Inferior parietal cortex (tissue), 1 donor: ENCODE data around the gene ARAP2.

Experiments used
- DNase-seq: peaks from one replicate; pipeline ENCODE4 v3.0.0-alpha.2; 2016; ENCODE audit errors: extremely low spot score

ARAP2 gene

DNA sequence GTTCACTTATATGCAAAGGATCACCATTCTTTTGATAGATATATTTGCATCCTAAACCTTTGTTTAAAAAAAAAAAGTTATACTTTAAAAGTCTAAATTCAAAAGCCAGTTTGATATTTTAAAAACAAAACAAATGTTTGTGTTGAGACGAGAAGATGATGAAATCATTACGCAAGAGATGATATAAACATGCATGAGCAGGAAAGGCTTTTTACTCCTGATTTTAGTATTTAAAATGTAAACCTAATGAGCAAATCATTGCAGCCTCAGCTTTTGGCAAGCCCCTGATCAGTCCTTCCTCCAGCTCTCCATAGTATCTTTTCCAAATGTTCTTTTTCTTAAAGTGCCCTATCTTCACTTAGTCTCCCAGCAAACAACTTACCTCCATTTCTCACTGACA lies 115.6 kb downstream of the ARAP2 start:
- DNase-seq = no peak

DNA sequence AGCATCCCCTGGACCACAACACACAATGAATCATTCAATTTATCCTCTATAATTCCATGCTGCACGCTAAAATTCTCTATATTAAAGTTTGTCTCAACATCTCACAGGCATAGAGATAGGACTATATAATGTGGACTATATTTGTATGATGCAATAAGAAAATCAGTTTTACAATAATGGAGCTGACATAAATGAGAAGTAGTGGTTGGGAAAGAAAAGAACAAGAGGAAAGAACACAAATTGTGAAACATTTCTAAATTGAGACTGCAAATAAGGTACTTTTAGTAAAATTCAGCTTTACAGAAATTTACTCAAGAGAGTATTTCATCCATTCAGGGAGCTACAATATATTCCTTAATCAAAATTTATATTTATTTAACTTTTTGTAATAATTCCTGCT lies 120.4 kb downstream of the ARAP2 start:
- no peak for DNase-seq

GRCh38 chr4:36115312-36115711 lies 129.0 kb downstream of the ARAP2 start:
- DNase-seq = no peak

- DNase-seq = no peak
Measured at GRCh38 chr4:36111172-36111571, 133.1 kb downstream of the ARAP2 start.

- DNase-seq = no peak
Measured at GRCh38 chr4:36099509-36099908, 144.8 kb downstream of the ARAP2 start.

- no peak for DNase-seq
Measured at GRCh38 chr4:36094995-36095394, 149.3 kb downstream of the ARAP2 start.

DNA sequence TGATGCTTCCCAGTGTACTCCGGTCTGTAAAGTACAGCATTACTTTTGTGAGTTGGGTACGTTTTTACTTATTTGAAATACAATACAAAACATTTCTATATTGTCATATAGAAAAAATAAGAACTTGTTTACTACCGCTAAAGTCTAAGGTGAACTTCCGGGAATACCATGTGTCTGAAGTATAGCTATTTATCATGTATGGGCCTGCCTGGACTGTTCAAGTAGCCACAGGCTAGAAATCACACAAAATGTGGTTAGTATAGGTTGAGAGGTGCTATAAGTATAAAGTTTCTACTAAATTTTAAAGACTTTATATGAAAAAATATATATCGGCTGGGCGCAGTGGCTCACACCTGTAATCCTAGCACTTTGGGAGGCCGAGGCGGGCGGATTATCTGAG lies 152.3 kb downstream of the ARAP2 start:
- DNase-seq = no peak

DNA sequence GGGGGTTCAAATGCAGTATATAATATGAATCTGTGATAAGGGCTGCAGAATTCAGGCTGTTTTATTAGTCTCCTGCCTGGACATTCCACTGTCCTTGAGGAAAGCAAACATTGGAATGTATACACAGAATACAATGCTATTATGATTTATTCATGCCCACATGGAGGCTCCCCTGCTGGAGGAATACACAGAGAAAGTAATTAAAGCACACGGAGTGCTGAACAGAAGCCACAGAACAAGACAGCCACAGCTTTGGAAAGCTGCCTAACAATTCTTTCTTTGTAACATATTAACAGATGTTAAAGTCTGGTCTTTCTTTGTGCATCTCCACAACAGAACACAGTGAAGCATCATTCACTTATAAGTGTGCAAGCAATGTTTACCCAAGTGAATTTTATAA lies 155.8 kb downstream of the ARAP2 start:
- DNase-seq = peak; percentile 83

- DNase-seq = no peak
Measured at GRCh38 chr4:36086261-36086786, 158.0 kb downstream of the ARAP2 start.

DNA sequence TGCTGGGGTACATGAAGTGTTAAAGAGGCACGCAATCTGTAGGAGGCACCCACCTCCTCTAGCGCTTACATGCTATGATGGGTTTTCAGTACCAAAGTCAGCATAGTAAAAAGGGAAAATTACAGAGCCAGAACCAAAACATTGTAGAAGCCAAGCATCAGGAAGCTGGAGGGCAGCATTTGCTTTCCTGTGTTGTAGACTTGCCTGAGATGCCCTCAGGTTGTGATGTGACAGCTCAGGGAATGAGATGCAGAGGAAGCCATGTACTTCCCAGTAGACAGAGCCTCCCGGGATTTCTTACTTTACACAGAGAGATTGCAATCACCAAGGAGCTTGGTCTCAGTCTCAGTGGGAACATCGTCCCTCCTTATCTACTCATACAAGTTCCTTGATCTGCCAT lies 161.5 kb downstream of the ARAP2 start:
- no peak for DNase-seq

GRCh38 chr4:36081185-36081584 lies 163.1 kb downstream of the ARAP2 start:
- DNase-seq = no peak

DNA sequence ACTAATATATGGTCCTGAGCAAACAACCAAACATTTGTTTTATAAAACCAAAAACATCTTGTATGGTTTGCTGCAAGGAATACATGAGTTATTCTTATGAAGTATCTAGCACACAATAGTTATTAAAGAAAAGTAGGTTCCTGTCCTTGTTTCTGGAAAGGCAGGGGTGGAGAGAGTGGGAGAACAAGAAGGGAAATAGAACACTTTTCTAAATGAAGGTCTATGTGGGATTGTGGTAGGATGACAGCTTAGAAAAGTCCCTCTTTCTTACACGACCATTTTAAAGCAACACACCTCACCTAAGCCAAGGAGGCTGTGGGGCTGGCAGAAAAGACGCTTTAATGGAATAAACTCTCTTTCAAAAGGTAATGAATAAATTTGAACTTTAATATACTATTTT lies 164.6 kb downstream of the ARAP2 start:
- DNase-seq = no peak

DNA sequence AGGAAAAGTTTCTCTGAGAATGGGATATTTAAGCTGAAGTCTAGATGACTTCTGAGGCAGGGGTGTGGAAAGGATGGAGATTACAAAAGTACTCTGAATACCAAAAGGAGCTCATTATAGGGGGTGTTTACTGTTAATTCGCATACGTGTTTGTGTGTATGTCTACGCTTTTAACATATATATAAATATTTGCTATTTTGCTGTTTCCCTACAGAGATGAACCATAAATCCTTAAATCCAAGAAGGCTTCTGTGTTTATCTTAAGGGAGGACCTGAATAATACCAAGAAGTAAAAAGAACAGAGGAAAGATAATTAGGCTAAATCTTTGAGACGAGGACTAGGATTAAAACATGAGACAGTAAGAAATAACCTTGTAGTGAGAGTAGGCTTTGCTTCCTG lies 166.0 kb downstream of the ARAP2 start:
- no peak for DNase-seq

- DNase-seq = no peak
Measured at GRCh38 chr4:36072529-36072928, 171.8 kb downstream of the ARAP2 start.

- no peak for DNase-seq
Measured at GRCh38 chr4:36067116-36067515, 177.2 kb downstream of the ARAP2 start.

DNA sequence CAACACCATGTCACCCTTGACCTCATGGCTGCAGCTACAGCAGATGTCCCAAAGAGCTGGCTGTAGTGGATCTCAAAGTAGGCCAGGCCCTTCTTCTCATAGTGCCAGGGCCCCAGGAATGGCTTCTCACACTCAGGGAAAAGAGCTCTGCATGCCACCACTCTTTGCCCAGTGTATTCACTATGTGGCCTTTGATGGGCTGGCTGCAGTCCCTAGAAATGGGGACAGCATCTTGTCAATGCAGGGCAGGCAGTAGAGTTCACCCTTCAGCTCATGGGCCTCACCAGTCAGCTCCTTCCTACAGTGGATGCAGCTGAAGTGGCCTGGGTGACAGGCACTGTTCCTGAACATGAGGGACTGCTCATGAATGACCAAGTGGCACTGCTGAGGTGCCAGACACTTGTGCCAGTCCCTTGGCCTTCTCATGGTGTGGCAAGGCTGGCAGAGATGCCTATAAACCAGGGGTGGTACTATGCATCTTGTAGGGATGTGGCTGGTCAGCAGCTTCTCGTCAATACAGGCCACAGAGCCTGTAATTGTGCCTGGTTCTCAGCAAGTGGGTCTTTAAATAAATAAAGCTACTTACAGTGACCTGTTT lies 178.9 kb downstream of the ARAP2 start:
- no peak for DNase-seq

DNA sequence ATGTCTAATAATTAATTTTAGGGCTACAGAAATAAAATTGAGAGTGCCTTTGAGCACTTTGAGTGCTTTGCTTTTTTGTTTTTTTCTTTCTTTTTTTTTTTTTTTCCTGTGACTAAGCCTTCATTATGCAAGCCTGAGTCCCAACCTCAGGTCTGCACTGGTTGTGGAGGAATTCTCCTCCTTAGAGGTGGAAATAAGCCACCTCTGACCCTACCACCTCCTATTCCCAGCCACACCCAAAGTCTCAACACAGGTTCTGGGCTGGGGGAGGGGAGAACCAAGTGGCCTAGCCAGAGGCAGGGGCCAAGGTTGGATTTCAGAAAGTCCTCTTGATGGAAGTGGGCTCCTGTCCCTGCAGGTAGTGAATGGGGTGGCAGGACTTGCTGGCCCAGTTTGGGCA lies 180.2 kb downstream of the ARAP2 start:
- no peak for DNase-seq

DNA sequence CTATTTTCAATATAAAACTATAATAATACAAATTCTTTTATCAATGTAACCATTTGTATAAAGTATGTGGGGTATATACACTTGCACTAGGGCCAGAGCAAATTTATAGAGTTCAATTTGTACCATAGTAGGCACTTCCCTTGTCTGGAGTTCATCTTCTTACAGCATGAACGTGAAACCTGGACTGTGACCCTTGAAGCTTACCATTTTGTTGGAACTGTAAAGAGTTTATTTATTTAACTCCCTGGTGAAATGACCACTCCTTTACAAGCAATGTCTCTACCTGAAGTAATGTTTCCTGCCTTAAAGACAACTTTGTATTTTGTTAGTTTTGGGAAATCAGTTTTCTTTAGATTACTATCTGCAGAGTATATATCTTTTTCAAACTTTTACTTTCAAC lies 188.2 kb downstream of the ARAP2 start:
- DNase-seq = no peak

DNA sequence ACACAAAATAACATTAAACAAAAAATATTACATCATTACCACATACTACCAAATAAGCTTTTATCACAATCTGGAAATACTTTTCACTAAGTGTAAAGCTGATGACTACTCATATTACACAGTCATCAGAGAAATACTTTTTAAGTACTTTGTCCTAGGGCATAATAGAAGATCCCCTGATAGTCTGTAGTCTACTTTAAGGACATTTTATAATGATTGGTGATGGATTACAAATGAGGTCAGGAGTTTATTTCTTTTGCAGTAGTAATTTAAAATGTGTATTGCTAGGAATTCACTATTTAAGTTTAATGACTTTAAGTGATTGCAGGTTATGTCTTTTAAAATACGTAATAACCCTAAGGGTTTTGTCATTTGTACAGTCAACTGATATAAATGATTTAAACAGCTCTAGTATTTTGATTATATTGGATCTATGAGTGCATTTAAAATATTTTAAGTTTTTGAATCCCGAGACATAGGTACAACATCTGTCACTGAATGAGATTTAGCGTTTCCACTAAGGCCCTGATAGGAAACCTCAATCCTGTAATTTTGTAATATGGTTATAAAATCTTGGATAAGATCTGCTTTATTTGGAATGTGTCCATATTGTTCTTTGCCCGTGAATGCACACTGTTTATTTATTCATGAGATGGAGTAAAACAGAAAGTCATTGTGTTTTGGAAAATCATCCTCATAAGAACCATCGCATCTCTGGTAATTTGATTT lies 189.5 kb downstream of the ARAP2 start:
- DNase-seq = no peak

DNA sequence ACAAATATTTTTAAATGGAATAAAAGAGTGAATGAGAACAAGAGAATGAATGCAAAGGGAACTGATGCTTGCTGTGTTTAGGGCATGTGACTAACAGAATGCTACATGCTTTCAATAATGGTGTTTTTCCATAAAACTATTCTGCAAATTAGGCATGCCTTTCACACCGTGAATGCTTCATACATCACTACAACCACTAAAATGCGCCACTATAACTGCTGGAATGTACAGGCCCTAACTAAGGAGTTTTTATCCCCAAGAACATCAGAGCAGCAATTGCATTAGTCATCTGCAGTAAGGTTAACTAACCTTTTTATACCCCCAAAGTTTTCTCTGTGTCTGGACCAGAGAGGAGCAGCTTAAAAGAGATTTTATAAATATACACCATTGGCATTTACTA lies 190.4 kb downstream of the ARAP2 start:
- DNase-seq = no peak

- DNase-seq = no peak
Measured at GRCh38 chr4:36051634-36052033, 192.7 kb downstream of the ARAP2 start.

DNA sequence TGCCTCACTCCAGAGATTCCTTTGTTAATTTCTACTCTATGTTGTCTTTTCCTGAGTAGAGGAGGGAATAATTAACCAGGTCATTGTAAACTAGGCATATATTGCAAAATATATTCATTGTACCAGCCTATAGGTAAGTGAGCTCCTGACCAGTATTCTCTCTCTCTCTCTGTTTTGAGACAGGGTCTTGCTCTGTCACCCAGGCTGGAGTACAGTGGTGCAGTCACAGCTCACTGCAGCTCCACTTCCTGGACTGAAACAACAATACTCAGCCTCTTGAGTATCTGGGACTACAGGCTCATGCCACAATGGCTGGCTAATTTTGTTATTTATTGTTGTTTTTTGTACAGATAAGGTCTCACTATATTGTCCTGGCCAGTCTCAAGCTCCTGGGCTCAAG lies 198.3 kb downstream of the ARAP2 start:
- DNase-seq = no peak

DNA sequence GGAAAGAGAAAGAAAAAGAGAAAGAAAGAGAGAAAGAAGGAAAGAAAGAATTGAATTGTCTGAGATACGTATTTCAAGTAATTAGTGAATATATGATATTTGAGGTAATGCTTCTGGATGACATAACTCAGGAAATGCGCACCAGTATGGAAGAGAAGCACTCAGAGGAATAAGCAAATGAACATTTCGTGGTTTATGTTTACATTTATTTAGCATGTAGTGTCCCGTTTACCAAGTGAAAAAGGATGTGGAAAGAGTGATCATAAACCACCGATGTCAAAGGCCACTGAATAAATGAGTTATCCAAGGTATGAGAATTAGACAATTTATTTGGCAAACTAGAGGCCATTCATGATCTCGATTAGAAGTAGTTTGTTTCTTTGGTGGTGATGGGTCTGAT lies 200.4 kb downstream of the ARAP2 start:
- no peak for DNase-seq

- DNase-seq = no peak
Measured at GRCh38 chr4:36043241-36043640, 201.1 kb downstream of the ARAP2 start.
